Stimulated activated naive CD8-positive, alpha-beta T cell treated with anti-CD3 and anti-CD28 coated beads, Interleukin-15, Interleukin-2, amounts not matched to agents 100 U/mL and 50 U/mL, for 24 hours (primary cell): ENCODE data around the gene GLIPR1L1.

Experiments used
- ATAC-seq: fragments of 150-1000 bp; cut with Tn5 transposase; one replicate; pipeline ENCODE4 v1.10.0; 2021
- DNase-seq: peaks from one replicate; pipeline ENCODE4 v3.0.0; 2021

Gene GLIPR1L1

GRCh38 chr12:75350413-75350812 is 15.9 kb downstream of the GLIPR1L1 start:
- DNase-seq: no peak
- ATAC-seq: no peak

- no peak for ATAC-seq
- no peak for DNase-seq
These were observed 19.5 kb downstream of the GLIPR1L1 start for GRCh38 chr12:75354011-75354410.

- DNase-seq (no peak), ATAC-seq (no peak)
These were observed 26.4 kb downstream of the GLIPR1L1 start for GRCh38 chr12:75360920-75361319.

GRCh38 chr12:75361408-75361807 is 26.9 kb downstream of the GLIPR1L1 start:
- no peak for DNase-seq
- ATAC-seq: no peak

GRCh38 chr12:75364919-75365318 is 30.4 kb downstream of the GLIPR1L1 start:
- DNase-seq (no peak), ATAC-seq (no peak)

GRCh38 chr12:75366629-75367028 is 32.2 kb downstream of the GLIPR1L1 start:
- DNase-seq: no peak
- ATAC-seq: peak; percentile 73

GRCh38 chr12:75374971-75375370 is 40.5 kb downstream of the GLIPR1L1 start:
- DNase-seq: no peak
- ATAC-seq: no peak

- DNase-seq (no peak), ATAC-seq (no peak)
These were observed 43.9 kb downstream of the GLIPR1L1 start for GRCh38 chr12:75378354-75378753.

GRCh38 chr12:75389061-75389460 is 54.6 kb downstream of the GLIPR1L1 start:
- ATAC-seq (no peak), DNase-seq (no peak)

GRCh38 chr12:75389706-75390105 is 55.2 kb downstream of the GLIPR1L1 start:
- no peak for ATAC-seq
- DNase-seq: no peak

- no peak for DNase-seq
These were observed 55.9 kb downstream of the GLIPR1L1 start for GRCh38 chr12:75390156-75390898.

GRCh38 chr12:75390899-75391538 is 56.5 kb downstream of the GLIPR1L1 start, which contains the start of gene GLIPR1L2:
Gene GLIPR1L2, plus strand, starts transcription at chr12:75391089. Its CDS starts 28 bp downstream, at chr12:75391117.
- ATAC-seq (peak; percentile 98), DNase-seq (peak; percentile 92)

More at GRCh38 chr12:75390156-75390898, 55.9 kb downstream of the GLIPR1L1 start:
- peak; percentile 1 for ATAC-seq

- no peak for DNase-seq
- ATAC-seq: no peak
These were observed 69.8 kb downstream of the GLIPR1L1 start for GRCh38 chr12:75404231-75404630.

- no peak for ATAC-seq
These were observed 73.2 kb downstream of the GLIPR1L1 start for GRCh38 chr12:75407683-75408082.

GRCh38 chr12:75409830-75410229 is 75.4 kb downstream of the GLIPR1L1 start:
- DNase-seq (no peak), ATAC-seq (no peak)

More at GRCh38 chr12:75407683-75408082, 73.2 kb downstream of the GLIPR1L1 start:
- no peak for DNase-seq

GRCh38 chr12:75414671-75415070 is 80.2 kb downstream of the GLIPR1L1 start:
- ATAC-seq (no peak), DNase-seq (no peak)

GRCh38 chr12:75419841-75420240 is 85.4 kb downstream of the GLIPR1L1 start:
- DNase-seq (no peak), ATAC-seq (no peak)
